Parathyroid adenoma (tissue), 2 donors: Measurements from ENCODE around the gene MTHFD2.

Experiments used
- H2AFZ ChIP-seq: fragments of 300-600 bp; sonication (generic); one replicate; pipeline ENCODE4 v1.7.0; 2017; ENCODE audit warnings: antibody characterized with exemption, mild to moderate bottlenecking
- H3K27ac ChIP-seq: fragments of 300-600 bp; sonication (generic); one replicate; pipeline ENCODE4 v1.7.0; 2017
- H3K27me3 ChIP-seq: fragments of 300-600 bp; sonication (generic); one replicate; pipeline ENCODE4 v1.7.0; 2017; ENCODE audit warnings: low read length; ENCODE audit not compliant: control insufficient read depth, insufficient read depth
- H3K36me3 ChIP-seq: fragments of 300-600 bp; sonication (generic); one replicate; pipeline ENCODE4 v1.7.0; 2017; ENCODE audit warnings: low read length; ENCODE audit not compliant: control insufficient read depth, insufficient read depth
- H3K4me1 ChIP-seq: fragments of 300-600 bp; sonication (generic); one replicate; pipeline ENCODE4 v1.7.0; 2017; ENCODE audit warnings: control low read depth
- H3K4me2 ChIP-seq: fragments of 300-600 bp; sonication (generic); one replicate; pipeline ENCODE4 v1.7.0; 2017; ENCODE audit warnings: low read length
- H3K4me3 ChIP-seq: fragments of 300-600 bp; sonication (generic); one replicate; pipeline ENCODE4 v1.7.0; 2017; ENCODE audit warnings: low read depth, low read length
- H3K79me2 ChIP-seq: fragments of 300-600 bp; sonication (generic); one replicate; pipeline ENCODE4 v1.7.0; 2017; ENCODE audit warnings: control low read depth
- H3K9ac ChIP-seq: fragments of 300-600 bp; sonication (generic); one replicate; pipeline ENCODE4 v1.7.0; 2017; ENCODE audit warnings: mild to moderate bottlenecking
- H3K9me3 ChIP-seq: fragments of 300-600 bp; sonication (generic); one replicate; pipeline ENCODE4 v1.7.0; 2017; ENCODE audit warnings: low read length; ENCODE audit not compliant: control insufficient read depth
- TF ChIP-seq, protein P1 (sequence below): fragments of 300-600 bp; sonication (generic); IDR thresholded peaks from one replicate; pipeline ENCODE4 v1.7.0; 2017; ENCODE audit warnings: antibody characterized with exemption, mild to moderate bottlenecking
- donor health status: primary hyperparathyroidism.

The MTHFD2 gene

DNA sequence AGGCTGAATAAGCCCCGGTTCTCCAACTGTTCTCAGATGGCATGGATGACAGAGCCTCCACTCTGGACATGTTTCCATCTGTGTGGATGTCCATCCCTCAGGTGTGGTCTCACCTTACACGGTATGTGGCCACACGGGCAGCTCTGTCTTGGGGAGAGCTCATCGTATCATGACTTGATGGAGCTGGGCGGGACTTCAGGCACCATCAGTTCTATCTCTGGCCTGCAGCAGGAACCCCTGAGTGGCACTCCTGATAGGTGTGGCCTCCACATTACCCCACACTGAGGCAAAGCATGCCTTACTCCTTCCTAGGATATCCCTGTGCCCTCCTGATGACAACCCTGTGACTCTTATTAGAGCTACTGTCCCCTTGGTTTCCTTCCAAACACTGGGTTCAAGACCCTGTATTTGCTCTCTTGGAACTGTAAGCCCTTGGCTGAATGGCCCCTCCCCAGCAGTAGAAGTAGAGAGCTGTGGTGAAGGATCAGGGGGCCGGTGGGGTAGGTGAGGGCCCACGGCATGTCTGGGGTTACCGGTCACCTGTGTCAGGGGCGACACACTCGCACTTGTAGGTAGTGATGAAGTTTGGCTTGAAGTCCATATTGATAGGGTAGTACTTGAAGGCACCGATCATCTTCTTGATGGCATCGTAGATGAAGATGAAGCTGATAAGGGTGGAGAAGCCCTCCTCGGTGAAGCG is 48.2 kb downstream of the MTHFD2 start:
- no peaks in the 10 kb centered on the region for H3K79me2 ChIP-seq
- H3K9me3 ChIP-seq: no peaks in the 10 kb centered on the region
- no peaks in the 10 kb centered on the region for H3K4me1 ChIP-seq
- H3K4me3 ChIP-seq: no peak overlapping the region
- TF ChIP-seq, protein P1, sequence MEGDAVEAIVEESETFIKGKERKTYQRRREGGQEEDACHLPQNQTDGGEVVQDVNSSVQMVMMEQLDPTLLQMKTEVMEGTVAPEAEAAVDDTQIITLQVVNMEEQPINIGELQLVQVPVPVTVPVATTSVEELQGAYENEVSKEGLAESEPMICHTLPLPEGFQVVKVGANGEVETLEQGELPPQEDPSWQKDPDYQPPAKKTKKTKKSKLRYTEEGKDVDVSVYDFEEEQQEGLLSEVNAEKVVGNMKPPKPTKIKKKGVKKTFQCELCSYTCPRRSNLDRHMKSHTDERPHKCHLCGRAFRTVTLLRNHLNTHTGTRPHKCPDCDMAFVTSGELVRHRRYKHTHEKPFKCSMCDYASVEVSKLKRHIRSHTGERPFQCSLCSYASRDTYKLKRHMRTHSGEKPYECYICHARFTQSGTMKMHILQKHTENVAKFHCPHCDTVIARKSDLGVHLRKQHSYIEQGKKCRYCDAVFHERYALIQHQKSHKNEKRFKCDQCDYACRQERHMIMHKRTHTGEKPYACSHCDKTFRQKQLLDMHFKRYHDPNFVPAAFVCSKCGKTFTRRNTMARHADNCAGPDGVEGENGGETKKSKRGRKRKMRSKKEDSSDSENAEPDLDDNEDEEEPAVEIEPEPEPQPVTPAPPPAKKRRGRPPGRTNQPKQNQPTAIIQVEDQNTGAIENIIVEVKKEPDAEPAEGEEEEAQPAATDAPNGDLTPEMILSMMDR: no peak
- H3K9ac ChIP-seq: no peak overlapping the region
- H3K4me2 ChIP-seq: no peak overlapping the region
- H3K27ac ChIP-seq: no peak overlapping the region
- H2AFZ ChIP-seq: no peak overlapping the region
- H3K36me3 ChIP-seq: no peaks in the 10 kb centered on the region
- H3K27me3 ChIP-seq: no peaks in the 10 kb centered on the region

DNA sequence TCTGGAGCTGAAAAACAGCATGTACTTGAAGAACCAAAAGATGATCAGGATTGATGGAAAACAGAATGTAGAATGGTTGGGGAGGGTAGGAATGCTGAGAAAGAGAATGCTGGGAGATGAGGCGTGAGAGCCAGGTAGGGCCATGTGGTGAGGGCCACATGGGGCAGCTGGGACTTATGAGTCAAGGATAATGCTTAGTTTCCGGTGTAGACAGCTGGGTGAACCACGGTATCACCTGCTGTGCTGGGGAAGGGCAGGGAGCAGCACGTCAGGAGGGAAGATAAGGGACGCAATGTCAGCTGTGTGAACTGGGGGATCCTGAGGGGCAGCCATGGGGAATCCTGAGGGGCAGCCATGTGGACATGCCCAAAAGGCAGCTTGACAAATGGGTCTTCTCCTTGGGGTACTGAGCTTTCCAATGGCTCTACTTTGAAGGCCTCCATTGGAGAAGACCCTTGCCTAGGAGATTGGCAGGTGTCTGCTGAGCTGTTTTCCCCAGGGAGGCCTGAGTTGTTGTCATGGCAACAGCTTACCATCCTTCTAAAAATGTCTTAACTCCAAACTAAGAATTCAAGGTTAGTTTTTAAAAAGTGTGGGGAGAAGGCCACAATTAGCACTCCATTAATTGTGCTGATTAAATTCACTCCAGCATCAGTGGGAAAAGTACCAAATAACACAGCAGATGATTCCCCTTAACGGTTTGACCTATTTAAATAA is 51.1 kb downstream of the MTHFD2 start:
- Histone ChIP-seq H3K9me3 (no peaks in the 10 kb centered on the region), H3K9ac (no peak overlapping the region), H3K4me2 (no peak overlapping the region), H2AFZ (no peak overlapping the region), H3K27me3 (no peaks in the 10 kb centered on the region), H3K27ac (no peak overlapping the region), H3K4me3 (no peak overlapping the region), H3K4me1 (no peaks in the 10 kb centered on the region), H3K36me3 (no peaks in the 10 kb centered on the region), H3K79me2 (no peaks in the 10 kb centered on the region)
- TF ChIP-seq, protein P1: no peak

DNA sequence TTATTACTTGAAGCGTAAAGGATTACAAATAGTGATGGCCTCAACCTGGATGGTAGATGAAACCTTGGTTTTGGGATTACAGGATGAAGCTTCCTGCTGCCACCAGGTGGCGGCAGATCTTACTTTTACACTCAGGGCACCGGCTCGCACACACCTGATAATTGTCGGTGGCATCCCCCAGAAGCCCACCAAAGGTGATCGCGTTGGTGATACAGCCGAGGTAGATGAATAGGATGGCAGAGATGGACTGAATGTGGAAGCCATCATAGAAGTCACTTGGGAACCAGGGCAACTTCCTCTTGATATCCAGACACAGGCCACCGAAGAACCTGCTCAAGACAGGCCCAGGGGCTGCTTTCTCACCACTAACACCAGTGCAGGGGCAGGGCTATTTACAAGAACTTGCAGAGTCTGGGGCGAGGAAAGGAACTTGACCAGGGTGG is 51.8 kb downstream of the MTHFD2 start:
- Histone ChIP-seq H3K27me3 (no peaks in the 10 kb centered on the region), H3K9me3 (no peaks in the 10 kb centered on the region), H3K4me2 (no peak overlapping the region), H2AFZ (no peak overlapping the region), H3K36me3 (no peaks in the 10 kb centered on the region), H3K9ac (no peak overlapping the region), H3K27ac (no peak overlapping the region), H3K4me1 (no peaks in the 10 kb centered on the region), H3K79me2 (no peaks in the 10 kb centered on the region), H3K4me3 (no peak overlapping the region)
- TF ChIP-seq, protein P1: peak; percentile 82

DNA sequence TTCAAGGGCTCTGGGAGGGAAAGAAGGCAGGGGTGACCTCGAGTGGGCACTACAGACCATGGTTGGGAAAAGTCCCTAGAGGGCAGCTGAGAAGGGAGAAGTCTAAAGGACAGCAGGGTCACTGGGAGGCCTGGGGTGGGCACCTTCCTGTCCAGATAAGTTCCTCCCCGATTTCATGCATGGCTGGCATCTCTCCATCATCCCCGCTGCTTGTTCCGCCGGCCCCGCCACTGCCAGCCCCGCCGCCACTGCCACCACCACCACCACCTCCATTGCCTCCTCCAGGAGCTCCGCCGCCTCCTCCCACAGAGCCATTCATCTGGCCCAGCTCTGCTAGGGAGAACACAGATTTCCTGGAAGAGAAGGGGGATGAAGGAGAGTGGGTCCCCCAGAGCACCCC is 53.6 kb downstream of the MTHFD2 start:
- Histone ChIP-seq H3K4me1 (no peaks in the 10 kb centered on the region), H3K9me3 (no peaks in the 10 kb centered on the region), H2AFZ (no peak overlapping the region), H3K27ac (no peak overlapping the region), H3K27me3 (no peaks in the 10 kb centered on the region), H3K4me2 (no peak overlapping the region), H3K4me3 (no peak overlapping the region), H3K36me3 (no peaks in the 10 kb centered on the region), H3K9ac (no peak overlapping the region), H3K79me2 (no peaks in the 10 kb centered on the region)
- TF ChIP-seq, protein P1: no peak
